ENCODE results near the gene SSC4D.
"Not testable (repeated sequence)": the region's sequence is repeated elsewhere in the genome, so short reads cannot be mapped to it uniquely, and the experiment has no call there.

The SSC4D gene

DNA sequence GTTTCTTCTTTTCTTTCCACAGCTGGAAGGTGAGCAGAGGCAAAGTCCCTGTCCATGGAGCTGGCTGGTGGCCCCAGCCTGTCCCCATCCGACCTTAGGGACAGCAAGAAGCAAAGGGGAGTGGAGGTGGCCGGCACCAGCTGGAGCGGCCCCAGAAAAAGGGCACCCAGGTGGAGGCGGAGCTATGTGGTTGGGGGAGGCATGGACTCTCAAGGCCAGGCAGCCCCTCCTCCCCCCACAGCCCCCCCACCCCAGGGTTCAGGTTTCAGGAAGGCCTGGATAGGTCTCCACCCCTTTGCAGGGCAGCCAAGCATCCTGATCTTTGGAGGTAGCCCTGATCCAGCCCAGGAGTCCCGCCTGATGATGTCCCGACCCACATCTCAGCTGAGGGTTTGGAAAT, at the start of gene SSC4D:
Gene SSC4D, minus strand, starts transcription at position 161 of the 400 bp plus-strand sequence. CDS start 5,258 bp downstream, outside the sequence.
- no peak for DNase-seq

GRCh38 chr7:76458504-76458903, 49.0 kb upstream of the SSC4D start:
- not testable (repeated sequence) for DNase-seq

- not testable (repeated sequence) for DNase-seq
These were observed 47.5 kb upstream of the SSC4D start for GRCh38 chr7:76457017-76457416.

GRCh38 chr7:76445577-76446008, 36.1 kb upstream of the SSC4D start:
- DNase-seq, result not testable (repeated sequence)

DNA sequence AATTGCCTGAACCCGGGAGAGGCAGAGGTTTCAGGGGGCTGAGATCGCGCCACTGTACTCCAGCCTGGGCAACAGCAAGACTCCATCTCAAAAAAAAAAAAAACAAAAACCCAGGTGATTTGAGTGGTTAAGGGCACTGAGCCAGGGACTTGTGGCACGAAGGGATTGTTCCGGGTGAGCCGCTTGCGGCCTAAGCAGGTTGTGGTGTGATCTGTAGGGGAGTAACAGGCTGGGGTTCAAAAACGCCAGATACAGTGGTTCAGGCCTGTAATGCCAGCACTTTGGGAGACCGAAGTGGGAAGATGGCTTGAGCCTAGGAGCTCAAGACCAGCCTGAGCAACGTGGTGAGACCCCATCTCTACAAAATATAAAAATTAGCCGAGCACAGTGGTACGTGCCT, 34.3 kb upstream of the SSC4D start:
- not testable (repeated sequence) for DNase-seq

GRCh38 chr7:76442664-76443446, 33.4 kb upstream of the SSC4D start:
- not testable (repeated sequence) for DNase-seq

- not testable (repeated sequence) for DNase-seq
These were observed 32.3 kb upstream of the SSC4D start for GRCh38 chr7:76441792-76442191.

DNA sequence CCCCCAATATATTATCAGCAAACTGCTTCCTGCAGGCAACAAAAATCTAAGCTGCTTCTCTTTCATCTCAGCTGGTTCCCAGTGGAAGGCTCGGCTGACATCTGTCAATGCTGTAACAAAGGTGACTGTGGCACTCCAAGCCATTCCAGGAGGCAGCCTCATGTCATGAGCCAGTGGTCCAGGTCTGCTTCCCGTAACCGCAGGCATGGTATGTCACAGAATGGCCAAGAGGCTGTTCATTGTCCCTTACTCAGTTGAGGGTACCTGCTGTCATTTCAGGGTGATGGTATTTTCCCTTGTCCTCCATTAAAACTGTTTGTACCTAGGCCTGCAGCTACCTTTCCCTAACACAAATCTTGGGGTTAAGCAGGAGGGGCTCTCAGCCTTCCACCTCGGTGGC, 30.9 kb upstream of the SSC4D start:
- DNase-seq, result not testable (repeated sequence)

- not testable (repeated sequence) for DNase-seq
These were observed 29.8 kb upstream of the SSC4D start for GRCh38 chr7:76439120-76439888.

- peak in 1 of 2 experiments; percentile 30 for DNase-seq
These were observed 28.4 kb upstream of the SSC4D start for GRCh38 chr7:76437873-76438272.

- no peak for DNase-seq
These were observed 21.3 kb upstream of the SSC4D start for GRCh38 chr7:76430836-76431235.

GRCh38 chr7:76430211-76430610, 20.7 kb upstream of the SSC4D start:
- DNase-seq, result no peak

GRCh38 chr7:76428868-76429805, 19.6 kb upstream of the SSC4D start:
- no peak for DNase-seq

DNA sequence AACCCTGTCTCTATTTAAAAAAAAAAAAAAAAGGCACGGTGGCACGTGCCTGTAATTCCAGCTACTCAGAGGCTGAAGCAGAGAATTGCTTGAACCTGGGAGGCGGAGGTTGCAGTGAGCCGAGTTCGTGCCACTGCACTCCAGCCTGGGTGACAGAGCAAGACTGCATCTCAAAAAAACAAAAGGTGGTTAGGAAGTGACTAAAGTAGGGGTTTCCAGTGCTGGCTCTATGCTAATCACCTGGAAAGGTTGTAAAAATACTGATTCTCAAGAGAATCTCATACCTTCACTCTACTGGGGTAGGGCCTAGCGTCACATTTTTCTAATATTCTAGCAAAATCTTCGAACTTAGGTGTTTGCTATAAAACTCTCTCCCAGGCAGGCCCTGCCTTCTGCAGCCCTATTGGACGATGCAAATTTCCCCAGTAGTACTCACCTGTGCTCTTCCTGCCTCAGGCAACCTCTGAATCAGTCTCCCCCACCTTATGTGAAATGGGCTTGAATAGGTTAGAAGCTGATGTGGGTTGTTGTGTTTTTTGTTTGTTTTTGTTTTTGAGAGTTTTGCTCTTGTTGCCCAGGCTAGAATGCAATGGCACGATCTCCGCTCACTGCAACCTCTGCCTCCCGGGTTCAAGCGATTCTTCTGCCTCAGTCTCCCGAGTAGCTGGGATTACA, 18.8 kb upstream of the SSC4D start:
- DNase-seq, result no peak

GRCh38 chr7:76427635-76428034, 18.1 kb upstream of the SSC4D start:
- no peak for DNase-seq

- no peak for DNase-seq
These were observed 16.7 kb upstream of the SSC4D start for GRCh38 chr7:76426246-76426645.

DNA sequence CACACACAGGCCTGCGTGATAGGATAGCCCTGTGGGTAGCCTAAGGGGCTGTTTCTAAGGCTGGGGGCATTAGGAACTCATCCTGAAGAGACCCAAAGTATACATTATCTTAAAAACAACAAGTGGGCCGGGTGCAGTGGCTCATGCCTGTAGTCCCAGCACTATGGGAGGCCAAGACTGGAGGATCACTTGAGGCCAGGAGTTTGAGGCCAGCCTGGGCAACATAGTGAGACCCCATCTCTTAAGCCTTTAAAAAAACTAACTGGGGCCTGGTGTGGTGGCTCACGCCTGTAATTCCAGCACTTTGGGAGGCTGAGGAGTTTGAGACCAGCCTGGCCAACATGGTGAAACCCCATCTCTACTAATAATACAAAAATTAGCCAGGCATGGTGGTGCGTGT, 16.1 kb upstream of the SSC4D start:
- not testable (repeated sequence) for DNase-seq

- no peak for DNase-seq
These were observed 15.7 kb upstream of the SSC4D start for GRCh38 chr7:76425156-76425555.

DNA sequence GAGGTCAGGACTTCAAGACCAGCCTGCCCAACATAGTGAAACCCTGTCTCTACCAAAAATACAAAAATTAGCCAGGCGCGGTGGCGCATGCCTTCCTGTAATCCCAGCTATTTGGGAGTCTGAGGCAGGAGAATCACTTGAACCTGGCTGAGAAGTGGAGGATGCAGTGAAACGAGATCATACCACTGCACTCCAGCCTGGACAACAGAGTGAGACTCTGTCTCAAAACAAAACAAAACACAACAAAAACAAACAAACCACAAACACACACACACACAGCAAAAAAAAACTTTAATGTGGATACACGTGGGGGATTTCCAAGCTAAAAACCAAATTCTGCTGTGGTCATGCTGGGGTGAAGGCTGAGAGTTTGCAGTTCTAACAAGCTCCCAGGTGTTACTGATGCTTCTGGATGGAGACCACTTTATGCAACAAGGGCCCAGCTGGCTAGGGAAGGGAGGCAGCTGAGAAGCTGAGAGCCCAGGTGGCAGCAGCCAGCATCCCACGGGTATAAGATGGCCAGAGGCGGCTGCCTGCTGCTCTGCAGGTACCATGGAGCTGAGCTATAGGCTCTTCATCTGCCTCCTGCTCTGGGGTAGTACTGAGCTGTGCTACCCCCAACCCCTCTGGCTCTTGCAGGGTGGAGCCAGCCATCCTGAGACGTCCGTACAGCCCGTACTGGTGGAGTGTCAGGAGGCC, 15.1 kb upstream of the SSC4D start, which contains the start of gene ZP3:
Gene ZP3, plus strand, starts transcription at position 538 of the 699 bp plus-strand sequence. Its CDS starts 15 bp downstream, at position 553.
- no peak for DNase-seq

GRCh38 chr7:76423666-76424412, 14.3 kb upstream of the SSC4D start:
- no peak for DNase-seq

GRCh38 chr7:76421097-76421496, 11.6 kb upstream of the SSC4D start:
- DNase-seq, result not testable (repeated sequence)
